ENCODE results near the gene OPHN1.
"Not testable (repeated sequence)": the region's sequence is repeated elsewhere in the genome, so short reads cannot be mapped to it uniquely, and the experiment has no call there.

OPHN1 gene

GRCh38 chrX:68421636-68422035, 11.7 kb downstream of the OPHN1 start:
- DNase-seq (ENCODE audit: low read depth in 2 of 2) = no peak

- no peak for DNase-seq (ENCODE audit: low read depth in 2 of 2)
Observed at GRCh38 chrX:68420559-68420958, 12.7 kb downstream of the OPHN1 start.

GRCh38 chrX:68419975-68420374, 13.3 kb downstream of the OPHN1 start:
- no peak for DNase-seq (ENCODE audit: low read depth in 2 of 2)

GRCh38 chrX:68417651-68418050, 15.6 kb downstream of the OPHN1 start:
- DNase-seq (ENCODE audit: low read depth in 2 of 2) = no peak

GRCh38 chrX:68416592-68416991, 16.7 kb downstream of the OPHN1 start:
- DNase-seq (ENCODE audit: low read depth in 2 of 2) = no peak

- no peak for DNase-seq (ENCODE audit: low read depth in 2 of 2)
Observed at GRCh38 chrX:68415316-68415715, 18.0 kb downstream of the OPHN1 start.

- no peak for DNase-seq (ENCODE audit: low read depth in 2 of 2)
Observed at GRCh38 chrX:68413254-68413653, 20.0 kb downstream of the OPHN1 start.

GRCh38 chrX:68411729-68412128, 21.6 kb downstream of the OPHN1 start:
- no peak for DNase-seq (ENCODE audit: low read depth in 2 of 2)

- DNase-seq (ENCODE audit: low read depth in 2 of 2) = no peak
Observed at GRCh38 chrX:68409194-68409593, 24.1 kb downstream of the OPHN1 start.

- DNase-seq (ENCODE audit: low read depth in 2 of 2) = no peak
Observed at GRCh38 chrX:68403522-68403921, 29.8 kb downstream of the OPHN1 start.

- no peak for DNase-seq (ENCODE audit: low read depth in 2 of 2)
Observed at GRCh38 chrX:68403038-68403437, 30.3 kb downstream of the OPHN1 start.

GRCh38 chrX:68402094-68402493, 31.2 kb downstream of the OPHN1 start:
- DNase-seq (ENCODE audit: low read depth in 2 of 2) = no peak

GRCh38 chrX:68398291-68398690, 35.0 kb downstream of the OPHN1 start:
- no peak for DNase-seq (ENCODE audit: low read depth in 2 of 2)

GRCh38 chrX:68396953-68397352, 36.3 kb downstream of the OPHN1 start:
- DNase-seq (ENCODE audit: low read depth in 2 of 2) = no peak

GRCh38 chrX:68389419-68389960, 43.8 kb downstream of the OPHN1 start:
- not testable (repeated sequence) for DNase-seq (ENCODE audit: low read depth in 2 of 2)

GRCh38 chrX:68387776-68388175, 45.5 kb downstream of the OPHN1 start:
- DNase-seq (ENCODE audit: low read depth in 2 of 2) = no peak

- no peak for DNase-seq (ENCODE audit: low read depth in 2 of 2)
Observed at GRCh38 chrX:68383540-68383939, 49.8 kb downstream of the OPHN1 start.

- not testable (repeated sequence) for DNase-seq (ENCODE audit: low read depth in 2 of 2)
Observed at GRCh38 chrX:68377579-68377978, 55.7 kb downstream of the OPHN1 start.

- no peak for DNase-seq (ENCODE audit: low read depth in 2 of 2)
Observed at GRCh38 chrX:68376373-68376772, 56.9 kb downstream of the OPHN1 start.

GRCh38 chrX:68375803-68376202, 57.5 kb downstream of the OPHN1 start:
- DNase-seq (ENCODE audit: low read depth in 2 of 2) = no peak

GRCh38 chrX:68372665-68373064, 60.6 kb downstream of the OPHN1 start:
- DNase-seq (ENCODE audit: low read depth in 2 of 2) = no peak

GRCh38 chrX:68369559-68369958, 63.7 kb downstream of the OPHN1 start:
- DNase-seq (ENCODE audit: low read depth in 2 of 2) = no peak

- DNase-seq (ENCODE audit: low read depth in 2 of 2) = no peak
Observed at GRCh38 chrX:68365341-68365740, 68.0 kb downstream of the OPHN1 start.

- no peak for DNase-seq (ENCODE audit: low read depth in 2 of 2)
Observed at GRCh38 chrX:68363984-68364383, 69.3 kb downstream of the OPHN1 start.

Measured in stimulated activated CD4-positive, alpha-beta T cell treated with anti-CD3 and anti-CD28 coated beads, Interleukin-12 subunit alpha, Interleukin-12 subunit beta, amount 100 ng/mL, for 24 hours (primary cell).